ENCODE results near the gene ZNF846. TPM values are rescaled to one million over a fixed set of nuclear protein-coding genes. Genes with fewer than 3 reads are reported as not detected.

ZNF846 gene
- total and polyA plus RNA-seq, 9 of the 15 experiments (the other 6 are each of a cell fraction or from before 2014, with no cell fraction given) = 4.1 to 8.7 (median 7.8) TPM

DNA sequence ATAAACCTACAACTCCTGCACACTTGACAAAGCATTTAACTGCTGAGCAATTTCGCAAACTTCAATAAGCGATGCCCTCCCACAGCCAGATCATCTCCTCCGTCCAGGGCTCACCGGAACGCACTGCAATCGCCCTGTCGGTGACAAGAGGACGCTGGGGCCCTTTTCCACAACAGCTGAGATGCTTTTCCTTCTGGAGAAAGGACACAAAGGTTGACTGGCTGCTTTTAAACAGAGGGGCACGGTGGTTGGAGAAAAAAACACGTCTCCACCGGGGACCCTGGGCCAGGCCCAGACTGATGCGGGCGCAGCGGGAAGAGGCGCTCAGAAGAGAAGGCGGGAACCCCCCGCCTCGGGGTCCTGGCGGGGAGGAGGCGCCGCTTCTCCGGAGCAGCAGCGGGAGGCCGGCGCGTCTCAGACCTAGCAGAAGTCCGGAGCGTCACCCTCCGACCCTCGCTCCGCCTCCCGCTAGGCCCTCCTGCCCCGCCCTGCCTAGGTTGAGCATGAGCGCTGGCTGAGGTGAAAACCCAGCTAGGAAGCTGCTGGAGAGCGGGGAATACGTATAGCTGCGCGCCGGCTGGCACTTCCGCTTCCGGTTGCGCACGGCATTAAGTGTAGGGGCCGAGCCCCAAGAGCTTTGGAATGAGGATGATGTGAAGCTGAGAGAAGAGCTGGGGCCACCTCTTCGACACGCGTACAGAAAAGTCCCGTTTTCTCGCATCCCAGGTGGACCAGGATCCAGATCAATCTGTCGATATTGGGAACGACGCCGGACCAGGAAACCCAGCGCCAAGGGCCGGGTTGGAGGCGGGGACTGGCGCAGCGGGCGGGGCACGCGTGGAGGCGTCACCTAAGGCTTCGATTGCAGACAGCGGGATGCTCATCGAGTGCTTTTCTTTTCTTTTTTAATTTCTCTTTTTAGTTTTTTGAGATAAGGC is at the start of gene ZNF846 (continued):
- TF ChIP-seq, protein P1, sequence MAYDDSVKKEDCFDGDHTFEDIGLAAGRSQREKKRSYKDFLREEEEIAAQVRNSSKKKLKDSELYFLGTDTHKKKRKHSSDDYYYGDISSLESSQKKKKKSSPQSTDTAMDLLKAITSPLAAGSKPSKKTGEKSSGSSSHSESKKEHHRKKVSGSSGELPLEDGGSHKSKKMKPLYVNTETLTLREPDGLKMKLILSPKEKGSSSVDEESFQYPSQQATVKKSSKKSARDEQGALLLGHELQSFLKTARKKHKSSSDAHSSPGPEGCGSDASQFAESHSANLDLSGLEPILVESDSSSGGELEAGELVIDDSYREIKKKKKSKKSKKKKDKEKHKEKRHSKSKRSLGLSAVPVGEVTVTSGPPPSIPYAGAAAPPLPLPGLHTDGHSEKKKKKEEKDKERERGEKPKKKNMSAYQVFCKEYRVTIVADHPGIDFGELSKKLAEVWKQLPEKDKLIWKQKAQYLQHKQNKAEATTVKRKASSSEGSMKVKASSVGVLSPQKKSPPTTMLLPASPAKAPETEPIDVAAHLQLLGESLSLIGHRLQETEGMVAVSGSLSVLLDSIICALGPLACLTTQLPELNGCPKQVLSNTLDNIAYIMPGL (CRISPR knock-in tag; IDR thresholded peaks at IDR 0.05) = 0 out of 2 replicates have a peak, but pooled peaks have one; percentile 38
- TF ChIP-seq GATAD2B (IDR thresholded peaks at IDR 0.05; ENCODE audit: borderline replicate concordance) (peak; percentile 29; the same call in 1 of the 2 replicates), KDM1A (IDR thresholded peaks at IDR 0.05) (no peak), GABPA (tag; conservative IDR thresholded peaks at IDR 0.05; ENCODE audit: low read depth) (peak; percentile 100), ZEB2 (IDR thresholded peaks at IDR 0.05) (peak; percentile 91), FOXP1 (CRISPR knock-in tag; IDR thresholded peaks at IDR 0.05) (peak; percentile 88), ZNF324 (CRISPR knock-in tag; IDR thresholded peaks at IDR 0.05) (0 out of 2 replicates have a peak, but pooled peaks have one; percentile 25), TCF3 (CRISPR knock-in tag; IDR thresholded peaks at IDR 0.05) (0 out of 2 replicates have a peak, but pooled peaks have one; percentile 9), ZBTB1 (CRISPR knock-in tag; IDR thresholded peaks at IDR 0.05; ENCODE audit: borderline replicate concordance, low read depth) (no peak; the same call in 1 of the 2 replicates)
- TF ChIP-seq, protein P2, sequence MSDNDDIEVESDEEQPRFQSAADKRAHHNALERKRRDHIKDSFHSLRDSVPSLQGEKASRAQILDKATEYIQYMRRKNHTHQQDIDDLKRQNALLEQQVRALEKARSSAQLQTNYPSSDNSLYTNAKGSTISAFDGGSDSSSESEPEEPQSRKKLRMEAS (CRISPR knock-in tag; IDR thresholded peaks at IDR 0.05) = peak; percentile 80
- TF ChIP-seq, protein P3, sequence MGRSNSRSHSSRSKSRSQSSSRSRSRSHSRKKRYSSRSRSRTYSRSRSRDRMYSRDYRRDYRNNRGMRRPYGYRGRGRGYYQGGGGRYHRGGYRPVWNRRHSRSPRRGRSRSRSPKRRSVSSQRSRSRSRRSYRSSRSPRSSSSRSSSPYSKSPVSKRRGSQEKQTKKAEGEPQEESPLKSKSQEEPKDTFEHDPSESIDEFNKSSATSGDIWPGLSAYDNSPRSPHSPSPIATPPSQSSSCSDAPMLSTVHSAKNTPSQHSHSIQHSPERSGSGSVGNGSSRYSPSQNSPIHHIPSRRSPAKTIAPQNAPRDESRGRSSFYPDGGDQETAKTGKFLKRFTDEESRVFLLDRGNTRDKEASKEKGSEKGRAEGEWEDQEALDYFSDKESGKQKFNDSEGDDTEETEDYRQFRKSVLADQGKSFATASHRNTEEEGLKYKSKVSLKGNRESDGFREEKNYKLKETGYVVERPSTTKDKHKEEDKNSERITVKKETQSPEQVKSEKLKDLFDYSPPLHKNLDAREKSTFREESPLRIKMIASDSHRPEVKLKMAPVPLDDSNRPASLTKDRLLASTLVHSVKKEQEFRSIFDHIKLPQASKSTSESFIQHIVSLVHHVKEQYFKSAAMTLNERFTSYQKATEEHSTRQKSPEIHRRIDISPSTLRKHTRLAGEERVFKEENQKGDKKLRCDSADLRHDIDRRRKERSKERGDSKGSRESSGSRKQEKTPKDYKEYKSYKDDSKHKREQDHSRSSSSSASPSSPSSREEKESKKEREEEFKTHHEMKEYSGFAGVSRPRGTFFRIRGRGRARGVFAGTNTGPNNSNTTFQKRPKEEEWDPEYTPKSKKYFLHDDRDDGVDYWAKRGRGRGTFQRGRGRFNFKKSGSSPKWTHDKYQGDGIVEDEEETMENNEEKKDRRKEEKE (IDR thresholded peaks at IDR 0.05; ENCODE audit: borderline replicate concordance in 1 of 2, control insufficient read depth in 1 of 2, low read depth in 2 of 2, low read length in 1 of 2) = peak in 1 of 2 experiments; percentile 97; a peak in 2 of 4 replicates
- TF ChIP-seq, protein P4, sequence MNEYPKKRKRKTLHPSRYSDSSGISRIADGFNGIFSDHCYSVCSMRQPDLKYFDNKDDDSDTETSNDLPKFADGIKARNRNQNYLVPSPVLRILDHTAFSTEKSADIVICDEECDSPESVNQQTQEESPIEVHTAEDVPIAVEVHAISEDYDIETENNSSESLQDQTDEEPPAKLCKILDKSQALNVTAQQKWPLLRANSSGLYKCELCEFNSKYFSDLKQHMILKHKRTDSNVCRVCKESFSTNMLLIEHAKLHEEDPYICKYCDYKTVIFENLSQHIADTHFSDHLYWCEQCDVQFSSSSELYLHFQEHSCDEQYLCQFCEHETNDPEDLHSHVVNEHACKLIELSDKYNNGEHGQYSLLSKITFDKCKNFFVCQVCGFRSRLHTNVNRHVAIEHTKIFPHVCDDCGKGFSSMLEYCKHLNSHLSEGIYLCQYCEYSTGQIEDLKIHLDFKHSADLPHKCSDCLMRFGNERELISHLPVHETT (CRISPR knock-in tag; conservative IDR thresholded peaks at IDR 0.05 in 1 of 2, IDR thresholded peaks at IDR 0.05 in 1 of 2) = peak in 1 of 2 experiments; percentile 74; a peak in 2 of 4 replicates
- TF ChIP-seq, protein P5, sequence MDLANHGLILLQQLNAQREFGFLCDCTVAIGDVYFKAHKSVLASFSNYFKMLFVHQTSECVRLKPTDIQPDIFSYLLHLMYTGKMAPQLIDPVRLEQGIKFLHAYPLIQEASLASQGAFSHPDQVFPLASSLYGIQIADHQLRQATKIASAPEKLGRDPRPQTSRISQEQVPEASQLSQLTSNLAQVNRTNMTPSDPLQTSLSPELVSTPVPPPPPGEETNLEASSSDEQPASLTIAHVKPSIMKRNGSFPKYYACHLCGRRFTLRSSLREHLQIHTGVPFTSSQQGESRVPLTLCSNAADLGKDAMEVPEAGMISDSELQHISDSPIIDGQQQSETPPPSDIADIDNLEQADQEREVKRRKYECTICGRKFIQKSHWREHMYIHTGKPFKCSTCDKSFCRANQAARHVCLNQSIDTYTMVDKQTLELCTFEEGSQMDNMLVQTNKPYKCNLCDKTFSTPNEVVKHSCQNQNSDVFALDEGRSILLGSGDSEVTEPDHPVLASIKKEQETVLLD (IDR thresholded peaks at IDR 0.05) = peak; percentile 46

Data from K562 (cell line).